Dermis blood vessel endothelial cell (primary cell): ENCODE data around the gene FRMD4A. TPM values are rescaled to one million over a fixed set of nuclear protein-coding genes. Genes with fewer than 3 reads are reported as not detected.
A peak's percentile ranks its signal among the peaks of the same experiment; 100 is the strongest.
"Not testable (repeated sequence)": the region's sequence is repeated elsewhere in the genome, so short reads cannot be mapped to it uniquely, and the experiment has no call there.

Experiments
- DNase-seq: peaks from one replicate; pipeline ENCODE4 v3.0.0; 2010
- total RNA-seq: library from RNA; depleted of rRNA; stranded (reverse); fragments of >200 nt; gene quantifications from 2 replicates; pipeline ENCODE4 v1.2.3, GENCODE V29; 2014

Gene FRMD4A
- total RNA-seq, 1 donor from 2014 or later: 42.0 TPM

DNA sequence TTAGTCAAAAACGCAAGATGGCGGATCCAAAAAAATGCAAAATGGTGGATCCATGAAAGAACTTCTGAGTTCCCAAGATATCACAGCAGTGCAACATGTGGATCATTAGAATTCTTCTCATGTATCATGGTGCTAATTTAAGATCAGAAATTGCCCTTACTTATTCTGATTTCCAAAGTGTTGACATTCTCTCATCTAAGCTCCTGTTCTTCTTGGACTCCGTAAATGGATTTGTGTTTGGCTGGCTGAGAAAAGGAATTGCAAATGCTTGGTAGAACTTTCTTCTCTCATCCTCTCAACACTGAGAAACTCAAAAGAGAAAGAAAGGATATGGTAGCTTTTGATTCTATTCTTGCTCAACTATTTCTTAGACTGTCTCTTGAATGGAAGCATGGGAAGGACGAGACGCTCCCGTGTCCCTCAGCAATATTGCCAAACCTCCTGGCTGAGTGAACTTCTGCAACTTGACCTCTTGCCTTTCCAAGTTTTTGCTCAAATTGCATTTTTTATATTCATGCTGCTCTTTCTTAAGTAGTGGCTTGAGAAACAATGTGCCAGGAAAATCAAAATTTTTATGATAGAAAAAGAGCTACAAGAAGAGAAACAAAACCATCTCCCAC, 44.7 kb downstream of the FRMD4A start:
- no peak for DNase-seq

DNA sequence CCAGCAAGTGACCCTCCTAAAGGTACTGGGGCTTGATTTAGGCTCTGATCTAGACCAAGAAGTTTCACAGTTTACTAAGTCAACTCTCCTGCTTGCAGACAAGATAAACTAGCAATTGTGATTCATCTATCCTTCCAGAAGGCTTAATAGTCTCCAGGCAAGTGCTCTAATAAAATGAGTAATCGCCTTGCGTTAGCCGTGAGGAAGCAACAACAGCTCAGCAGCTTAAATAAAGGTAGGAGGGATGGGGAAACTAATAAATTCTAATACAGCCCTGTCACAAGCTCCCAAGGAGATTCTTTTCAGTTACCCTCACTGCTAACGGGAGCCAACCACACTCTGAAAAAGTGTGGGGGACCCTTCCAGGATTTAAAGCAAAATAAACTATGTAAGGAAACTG, 48.4 kb downstream of the FRMD4A start:
- DNase-seq: no peak

DNA sequence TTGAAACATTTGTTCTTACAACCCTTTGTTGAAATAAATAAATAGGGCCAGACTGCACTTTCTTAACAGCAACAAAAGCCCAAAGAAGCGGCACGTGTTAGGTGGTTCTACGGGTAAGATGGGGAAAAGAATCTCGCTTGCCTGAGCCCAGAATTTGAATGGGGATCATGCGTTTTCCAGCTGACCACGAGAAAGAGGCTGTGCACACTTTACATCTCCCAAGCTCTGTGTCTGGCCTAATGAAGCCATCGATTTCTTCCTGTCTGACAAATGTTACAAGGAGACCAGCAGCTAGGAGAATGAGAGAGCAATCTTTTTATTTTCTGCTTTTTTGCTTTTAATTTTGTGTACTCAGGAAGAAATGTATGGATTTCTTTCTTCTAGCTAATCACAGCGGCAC, 52.2 kb downstream of the FRMD4A start:
- DNase-seq: no peak

DNA sequence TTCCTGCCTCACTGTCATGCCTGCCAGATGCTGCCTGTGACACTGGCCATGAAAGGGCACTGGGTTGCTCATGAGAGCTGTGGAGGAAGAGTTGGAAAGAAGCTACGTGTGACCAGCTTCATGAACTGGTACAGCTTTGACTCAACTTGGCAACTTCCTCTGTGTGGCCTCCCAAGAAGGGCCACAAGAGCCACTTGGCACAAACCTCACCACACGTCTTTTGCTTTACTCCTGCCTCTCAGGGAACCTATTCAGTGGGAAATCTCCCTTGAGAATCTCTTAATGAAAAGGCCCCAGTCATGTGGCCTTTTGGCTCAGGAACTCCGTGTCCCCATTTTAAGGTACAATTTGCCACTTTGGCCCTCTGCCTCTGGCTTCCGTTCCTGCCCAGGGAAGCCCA, 54.5 kb downstream of the FRMD4A start:
- DNase-seq: no peak

GRCh38 chr10:14271621-14272020, 59.1 kb downstream of the FRMD4A start:
- no peak for DNase-seq

GRCh38 chr10:14270370-14270769, 60.4 kb downstream of the FRMD4A start:
- no peak for DNase-seq

DNA sequence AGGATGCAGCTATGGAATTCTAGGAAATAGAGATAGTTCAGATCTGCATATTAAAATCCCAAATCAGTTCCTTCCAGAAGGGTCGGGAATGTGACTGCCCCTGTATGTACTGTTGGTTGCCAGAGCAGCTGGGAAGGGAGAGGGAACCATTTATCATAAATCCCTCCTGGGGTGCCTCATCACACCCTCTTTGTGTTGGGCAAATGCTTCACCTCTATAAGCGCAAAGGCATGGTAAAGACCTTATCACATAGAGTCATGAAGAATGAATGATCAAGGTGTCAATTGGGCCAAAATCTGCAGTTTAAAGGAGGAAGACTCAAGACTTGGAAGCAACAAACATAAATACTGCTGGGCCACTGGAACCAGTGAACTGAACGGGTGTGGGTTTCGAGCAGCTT, 65.0 kb downstream of the FRMD4A start:
- no peak for DNase-seq

DNA sequence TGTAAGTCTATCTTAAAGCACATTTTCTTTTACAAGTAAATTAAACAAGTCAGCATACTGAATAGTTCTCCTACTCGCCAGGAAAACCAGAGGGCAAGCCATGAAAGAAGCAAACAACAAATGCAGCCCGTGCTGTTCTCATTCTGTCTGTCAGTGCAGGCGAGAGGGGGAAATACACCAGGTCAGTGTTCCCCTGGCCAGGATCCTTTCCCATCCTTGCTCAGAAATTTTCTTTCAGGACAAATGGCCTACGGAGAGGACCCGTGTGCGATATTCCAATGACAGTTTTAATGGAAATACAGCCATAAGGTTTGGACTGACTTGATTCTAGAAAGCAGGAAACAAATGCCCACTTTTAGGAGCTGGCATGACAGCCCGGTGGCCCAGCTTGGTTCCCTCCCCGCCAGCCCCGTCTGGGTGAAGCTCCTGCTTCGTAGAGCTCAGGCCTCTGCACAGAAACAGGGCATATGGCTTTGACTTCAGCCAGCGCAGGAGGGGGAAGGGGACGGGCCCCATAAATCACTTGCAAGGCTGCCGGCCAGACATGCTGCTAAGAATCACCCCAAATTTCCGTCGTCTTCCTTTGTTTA, 67.8 kb downstream of the FRMD4A start:
- DNase-seq: no peak

DNA sequence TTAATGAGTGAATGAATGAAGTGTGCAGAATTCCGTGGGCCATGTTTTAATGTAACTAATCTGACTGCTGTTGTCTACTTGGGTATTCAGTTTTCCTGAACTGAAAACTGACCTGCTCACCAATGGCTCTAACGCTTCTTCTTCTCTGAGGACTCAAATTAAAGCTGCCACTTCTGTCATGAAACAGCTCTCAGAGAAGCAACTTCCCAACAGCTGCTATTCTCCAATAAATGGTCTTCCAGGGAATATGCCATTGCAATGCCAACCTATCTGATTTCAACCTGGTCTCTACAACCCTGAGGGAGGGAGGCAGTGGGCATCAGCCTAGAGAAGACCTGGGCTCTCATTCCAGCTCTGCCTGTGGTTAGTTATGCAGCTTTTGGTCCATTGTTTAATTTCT, 69.4 kb downstream of the FRMD4A start:
- no peak for DNase-seq

GRCh38 chr10:14259696-14260566, 70.8 kb downstream of the FRMD4A start:
- no peak for DNase-seq

DNA sequence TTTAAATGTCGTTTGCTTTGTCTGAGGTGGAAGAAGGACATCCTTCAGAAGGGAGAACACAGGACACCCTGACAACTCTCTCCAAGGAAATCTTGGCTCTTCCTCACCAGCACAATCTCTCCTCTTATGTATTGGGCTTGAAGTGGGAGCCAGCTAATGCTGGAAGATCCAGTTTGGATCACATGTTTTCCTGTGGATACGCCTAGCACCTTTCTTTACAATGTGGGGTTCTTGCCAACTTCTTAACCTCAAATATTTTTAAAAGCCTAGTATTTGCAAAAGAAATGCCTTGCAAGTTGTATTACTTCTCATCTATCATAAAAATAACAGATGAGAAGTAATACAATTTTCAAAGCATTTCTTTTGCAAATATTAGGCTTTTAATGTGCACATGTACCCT, 76.4 kb downstream of the FRMD4A start:
- no peak for DNase-seq

- DNase-seq: no peak
Observed at GRCh38 chr10:14253711-14254110, 77.0 kb downstream of the FRMD4A start.

GRCh38 chr10:14253079-14253478, 77.6 kb downstream of the FRMD4A start:
- DNase-seq: no peak

- DNase-seq: no peak
Observed at GRCh38 chr10:14250496-14251076, 80.1 kb downstream of the FRMD4A start.

DNA sequence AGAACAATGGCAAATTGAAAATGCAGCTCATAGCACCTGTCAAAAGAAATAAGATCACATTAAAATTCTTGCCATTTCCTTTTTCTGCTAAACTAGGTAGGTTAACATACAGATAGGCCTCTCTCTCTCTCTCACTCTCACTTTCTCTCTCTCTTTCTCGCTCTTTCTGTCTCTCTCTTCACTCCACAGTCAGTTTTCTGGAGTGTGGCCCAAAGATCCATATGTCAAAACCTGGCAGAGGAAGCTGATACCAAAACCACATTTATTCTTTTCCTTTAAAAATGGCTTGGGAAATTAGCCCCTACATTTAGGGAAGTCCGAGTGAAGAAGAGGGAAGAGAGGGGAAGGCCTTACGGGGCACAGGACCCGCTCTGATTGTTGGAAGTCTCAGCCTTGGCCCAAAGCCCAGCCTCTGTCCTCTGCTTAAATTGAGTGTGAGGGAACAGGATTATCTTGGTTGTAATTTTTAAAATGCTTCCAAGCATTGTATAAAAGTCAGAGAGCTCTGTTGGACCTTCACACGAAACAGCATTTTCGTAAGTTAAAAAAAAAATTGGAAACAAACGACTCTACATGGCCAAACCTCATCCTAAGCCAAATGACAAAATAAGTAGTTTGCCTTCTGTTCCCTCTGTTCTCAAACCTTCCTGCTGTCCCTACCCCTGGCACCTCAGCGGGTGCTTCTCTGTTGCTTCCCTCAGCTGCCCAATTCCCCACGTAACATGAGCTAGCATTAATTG, 83.2 kb downstream of the FRMD4A start:
- no peak for DNase-seq

DNA sequence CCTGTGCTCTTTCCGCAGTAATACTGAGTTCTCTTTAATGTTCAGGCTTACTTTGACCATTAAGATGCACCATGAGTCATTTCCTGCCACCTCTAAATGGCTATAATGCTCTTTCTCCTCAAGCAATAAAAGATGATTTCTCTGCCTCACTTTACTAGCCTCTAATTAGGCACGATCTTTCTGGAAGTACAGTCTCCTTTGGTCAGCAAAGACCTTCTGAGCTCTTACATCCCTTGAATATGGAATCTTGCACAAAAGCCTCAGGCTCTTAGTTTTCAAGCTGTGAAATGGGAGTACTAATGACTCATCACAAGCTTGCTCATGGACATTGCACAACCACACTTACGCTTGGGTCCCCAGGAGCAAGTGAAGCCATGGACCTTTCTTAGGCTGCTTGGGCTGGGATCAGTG, 85.9 kb downstream of the FRMD4A start:
- DNase-seq: peak; percentile 17

DNA sequence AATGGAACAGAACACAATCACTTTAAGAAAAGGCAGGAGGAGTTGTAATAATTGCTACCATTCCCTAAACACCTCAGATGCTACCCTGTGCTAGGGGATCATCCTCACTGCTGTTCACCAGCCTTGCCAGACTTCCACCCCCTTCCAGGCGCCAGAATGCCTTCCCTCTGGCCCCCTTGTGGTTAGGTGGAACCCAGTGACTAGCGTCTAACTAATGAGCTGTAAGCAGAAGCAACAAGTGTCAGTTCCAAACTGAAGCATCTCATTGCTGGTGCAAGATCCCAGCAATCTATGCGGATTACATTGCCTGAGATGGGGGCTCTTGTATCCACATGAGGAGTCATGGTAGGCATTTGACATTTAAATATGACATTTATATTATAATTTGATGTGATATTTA, 86.6 kb downstream of the FRMD4A start:
- DNase-seq: peak; percentile 2

- DNase-seq: no peak
Observed at GRCh38 chr10:14243221-14243620, 87.5 kb downstream of the FRMD4A start.

GRCh38 chr10:14241196-14241595, 89.5 kb downstream of the FRMD4A start:
- DNase-seq: no peak

DNA sequence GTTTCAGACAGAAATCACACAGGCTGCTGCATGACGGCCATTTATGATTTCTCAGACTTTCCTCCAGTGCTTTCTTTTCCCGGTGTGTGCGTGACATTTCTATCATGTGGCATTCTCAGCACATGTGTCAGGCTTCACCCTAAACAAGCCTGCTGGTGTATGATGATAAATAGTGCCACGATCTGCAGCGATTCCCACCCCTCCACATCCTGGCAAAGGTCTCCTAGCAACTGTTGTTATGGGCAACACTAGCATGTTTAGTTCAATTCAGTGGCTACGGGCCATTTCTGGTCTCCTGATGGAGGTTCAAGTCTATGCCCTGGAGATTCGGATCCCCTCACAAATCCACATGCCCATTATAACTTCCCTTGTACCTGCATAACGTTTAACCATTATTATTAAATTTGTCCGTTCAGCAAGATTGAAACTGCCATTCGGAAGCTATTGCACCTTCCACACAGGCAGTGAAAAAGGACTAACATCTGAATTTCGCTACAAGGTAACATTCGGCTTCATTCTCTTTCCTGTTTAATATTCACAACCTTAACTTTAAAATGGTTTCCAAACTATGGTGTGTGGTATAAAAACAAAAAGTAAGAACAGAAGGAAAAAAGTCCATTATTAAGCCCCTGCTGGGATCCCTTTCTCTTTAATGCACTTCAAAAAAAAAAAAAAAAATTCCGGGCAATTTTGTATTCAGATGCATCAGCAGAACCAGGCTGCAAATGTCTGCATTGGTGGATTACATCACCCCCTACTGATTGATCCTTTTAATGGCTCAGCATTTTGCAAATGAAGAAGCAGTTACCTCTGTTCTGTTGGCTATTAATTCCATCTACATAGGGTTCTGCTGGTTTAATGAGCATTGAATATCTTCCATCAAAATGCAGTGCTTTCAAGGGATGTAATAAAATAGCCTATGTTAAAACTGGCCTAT, 90.2 kb downstream of the FRMD4A start:
- no peak for DNase-seq

GRCh38 chr10:14238659-14239058, 92.1 kb downstream of the FRMD4A start:
- DNase-seq: not testable (repeated sequence)

DNA sequence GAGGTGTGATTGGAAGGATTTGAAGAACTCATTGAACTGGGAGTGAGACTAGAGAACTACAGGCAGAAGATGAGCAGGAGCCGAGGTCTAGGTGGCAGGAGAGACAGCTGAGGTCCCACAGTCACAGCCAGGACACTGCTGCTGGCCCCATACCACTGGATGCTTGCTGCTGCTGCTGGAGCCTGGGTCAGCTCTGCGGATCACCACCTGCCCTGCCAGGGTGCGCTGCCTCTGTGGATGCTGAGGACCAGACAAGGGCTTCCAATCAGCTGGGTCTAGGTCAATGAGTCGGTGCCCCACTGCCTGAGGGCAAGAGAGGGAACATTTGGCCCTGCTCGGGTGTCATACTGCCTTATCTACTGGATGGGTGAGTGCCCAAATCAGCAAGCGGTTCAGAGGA, 94.4 kb downstream of the FRMD4A start:
- no peak for DNase-seq
